ENCODE results near the gene CLPTM1. TPM values are rescaled to one million over a fixed set of nuclear protein-coding genes. Genes with fewer than 3 reads are reported as not detected.
"Not testable (repeated sequence)": the region's sequence is repeated elsewhere in the genome, so short reads cannot be mapped to it uniquely, and the experiment has no call there.

The CLPTM1 gene
- total RNA-seq, 2 donors from 2014 or later: 69.9 to 78.5 TPM

GRCh38 chr19:44999131-44999925, 44.1 kb downstream of the CLPTM1 start:
- intact Hi-C loops (cut with DNase I); DNase-seq (ENCODE audit: low spot score): not testable (repeated sequence)

GRCh38 chr19:45000665-45001064, 45.5 kb downstream of the CLPTM1 start:
- DNase-seq (ENCODE audit: low spot score); intact Hi-C loops (cut with DNase I): not testable (repeated sequence)

GRCh38 chr19:45001087-45001739, 46.0 kb downstream of the CLPTM1 start, which contains the start of gene RELB:
RELB (plus strand) TSS chr19:45001464; CDS start chr19:45001580, 116 bp downstream.
- intact Hi-C loops (cut with DNase I): no loop called here
- peak; percentile 99 for DNase-seq (ENCODE audit: low spot score)

- intact Hi-C loops (cut with DNase I): no loop called here
- DNase-seq (ENCODE audit: low spot score): no peak
Measured at GRCh38 chr19:45003485-45003884, 48.3 kb downstream of the CLPTM1 start.

- no peak for DNase-seq (ENCODE audit: low spot score)
- intact Hi-C loops (cut with DNase I): no loop called here
Measured at GRCh38 chr19:45005787-45006186, 50.6 kb downstream of the CLPTM1 start.

GRCh38 chr19:45008552-45008951, 53.4 kb downstream of the CLPTM1 start:
- intact Hi-C loops (cut with DNase I): no loop called here
- DNase-seq (ENCODE audit: low spot score): no peak

GRCh38 chr19:45009625-45010255, 54.6 kb downstream of the CLPTM1 start:
- intact Hi-C loops (cut with DNase I): no loop called here

GRCh38 chr19:45010306-45010705, 55.1 kb downstream of the CLPTM1 start:
- no peak for DNase-seq (ENCODE audit: low spot score)
- intact Hi-C loops (cut with DNase I): no loop called here

More at GRCh38 chr19:45009625-45010255, 54.6 kb downstream of the CLPTM1 start:
- DNase-seq (ENCODE audit: low spot score): no peak

GRCh38 chr19:45011959-45012358, 56.8 kb downstream of the CLPTM1 start:
- intact Hi-C loops (cut with DNase I): no loop called here

GRCh38 chr19:45016388-45017314, 61.5 kb downstream of the CLPTM1 start:
- DNase-seq (ENCODE audit: low spot score): no peak
- intact Hi-C loops (cut with DNase I): no loop called here

More at GRCh38 chr19:45011959-45012358, 56.8 kb downstream of the CLPTM1 start:
- DNase-seq (ENCODE audit: low spot score): no peak

- intact Hi-C loops (cut with DNase I): no loop called here
- no peak for DNase-seq (ENCODE audit: low spot score)
Measured at GRCh38 chr19:45019187-45019586, 64.0 kb downstream of the CLPTM1 start.

GRCh38 chr19:45020071-45020470, 64.9 kb downstream of the CLPTM1 start:
- DNase-seq (ENCODE audit: low spot score): no peak
- intact Hi-C loops (cut with DNase I): no loop called here

- intact Hi-C loops (cut with DNase I): loop anchor here in 1 of 2 donors (1.0 kb wide), 1 partner anchor 30 kb away; no protein-coding TSS in a partner anchor
- DNase-seq (ENCODE audit: low spot score): no peak
Measured at GRCh38 chr19:45021971-45022370, 66.8 kb downstream of the CLPTM1 start.

GRCh38 chr19:45023048-45023447, 67.9 kb downstream of the CLPTM1 start:
- no peak for DNase-seq (ENCODE audit: low spot score)
- intact Hi-C loops (cut with DNase I): no loop called here

GRCh38 chr19:45025264-45025663, 70.1 kb downstream of the CLPTM1 start:
- intact Hi-C loops (cut with DNase I): no loop called here
- DNase-seq (ENCODE audit: low spot score): no peak

GRCh38 chr19:45027371-45027770, 72.2 kb downstream of the CLPTM1 start:
- intact Hi-C loops (cut with DNase I): no loop called here
- DNase-seq (ENCODE audit: low spot score): no peak

GRCh38 chr19:45030825-45031224, 75.6 kb downstream of the CLPTM1 start:
- no peak for DNase-seq (ENCODE audit: low spot score)
- intact Hi-C loops (cut with DNase I): loop anchor here in 1 of 2 donors (5.0 to 10.0 kb wide), 2 partner anchors 371 to 984 kb away; no protein-coding TSS in a partner anchor

- intact Hi-C loops (cut with DNase I): loop anchor here in 1 of 2 donors (5.0 to 10.0 kb wide), 2 partner anchors 370 to 982 kb away; no protein-coding TSS in a partner anchor
- DNase-seq (ENCODE audit: low spot score): no peak
Measured at GRCh38 chr19:45032421-45032820, 77.2 kb downstream of the CLPTM1 start.

- no peak for DNase-seq (ENCODE audit: low spot score)
- intact Hi-C loops (cut with DNase I): loop anchor here in 1 of 2 donors (10.0 kb wide), 1 partner anchor 979 kb away; no protein-coding TSS in a partner anchor
Measured at GRCh38 chr19:45035755-45036154, 80.6 kb downstream of the CLPTM1 start.

Measured in posterior vena cava (tissue), 2 donors.